ENCODE results near the gene SMAGP. TPM values are rescaled to one million over a fixed set of nuclear protein-coding genes. Genes with fewer than 3 reads are reported as not detected.
"Not testable (repeated sequence)": the region's sequence is repeated elsewhere in the genome, so short reads cannot be mapped to it uniquely, and the experiment has no call there.

Gene SMAGP
- total RNA-seq, 1 donor from 2014 or later, result 31.3 TPM

DNA sequence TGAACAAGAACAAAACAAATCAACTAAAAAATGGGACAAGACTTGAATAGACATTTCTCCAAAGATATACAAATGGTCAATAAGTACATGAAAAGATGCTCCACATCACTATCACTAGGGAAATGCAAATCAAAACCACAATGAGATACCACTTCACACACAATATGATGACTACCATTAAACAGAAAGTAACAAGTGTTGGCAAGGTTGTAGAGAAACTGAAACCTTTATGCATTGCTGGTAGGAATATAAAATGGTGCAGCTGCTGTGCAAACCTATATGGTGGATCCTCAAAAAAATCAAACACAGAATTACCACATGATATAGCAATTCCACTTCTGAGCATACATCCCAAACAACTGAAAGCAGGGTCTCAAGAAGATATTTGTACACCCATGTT, 5.2 kb downstream of the SMAGP start:
- Histone ChIP-seq H3K27ac (no peak overlapping the region), H3K4me1 (peaks cover 8% of the 10 kb centered on the region), H3K4me3 (no peak overlapping the region), H3K27me3 (ENCODE audit: low read depth) (no peaks in the 10 kb centered on the region), H3K9me3 (no peaks in the 10 kb centered on the region), H3K36me3 (no peaks in the 10 kb centered on the region)
- ATAC-seq (no peak), DNase-seq (no peak)
- intact Hi-C loops (cut with DNase I), result no loop called here
- TF ChIP-seq, protein P1, sequence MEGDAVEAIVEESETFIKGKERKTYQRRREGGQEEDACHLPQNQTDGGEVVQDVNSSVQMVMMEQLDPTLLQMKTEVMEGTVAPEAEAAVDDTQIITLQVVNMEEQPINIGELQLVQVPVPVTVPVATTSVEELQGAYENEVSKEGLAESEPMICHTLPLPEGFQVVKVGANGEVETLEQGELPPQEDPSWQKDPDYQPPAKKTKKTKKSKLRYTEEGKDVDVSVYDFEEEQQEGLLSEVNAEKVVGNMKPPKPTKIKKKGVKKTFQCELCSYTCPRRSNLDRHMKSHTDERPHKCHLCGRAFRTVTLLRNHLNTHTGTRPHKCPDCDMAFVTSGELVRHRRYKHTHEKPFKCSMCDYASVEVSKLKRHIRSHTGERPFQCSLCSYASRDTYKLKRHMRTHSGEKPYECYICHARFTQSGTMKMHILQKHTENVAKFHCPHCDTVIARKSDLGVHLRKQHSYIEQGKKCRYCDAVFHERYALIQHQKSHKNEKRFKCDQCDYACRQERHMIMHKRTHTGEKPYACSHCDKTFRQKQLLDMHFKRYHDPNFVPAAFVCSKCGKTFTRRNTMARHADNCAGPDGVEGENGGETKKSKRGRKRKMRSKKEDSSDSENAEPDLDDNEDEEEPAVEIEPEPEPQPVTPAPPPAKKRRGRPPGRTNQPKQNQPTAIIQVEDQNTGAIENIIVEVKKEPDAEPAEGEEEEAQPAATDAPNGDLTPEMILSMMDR (IDR thresholded peaks at IDR 0.05), result no peak

DNA sequence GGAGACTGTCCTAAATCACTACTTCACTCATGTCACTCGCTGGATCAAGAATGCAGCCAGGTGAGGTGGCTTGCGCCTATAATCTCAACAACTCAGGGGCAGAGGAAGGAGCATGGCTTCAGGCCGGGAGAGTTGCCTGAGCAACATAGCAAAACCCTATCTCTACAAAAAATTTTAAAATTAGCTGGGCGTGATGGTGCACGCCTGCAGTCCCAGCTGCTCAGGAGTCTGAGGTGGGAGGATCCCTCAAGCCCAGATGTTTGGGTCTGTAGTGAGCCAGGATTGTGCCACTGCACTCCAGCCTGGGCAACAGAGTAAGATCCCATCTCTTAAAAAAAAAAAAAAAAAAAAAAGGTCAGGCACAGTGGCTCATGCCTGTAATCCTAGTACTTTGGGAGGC, 5.9 kb downstream of the SMAGP start:
- no peak overlapping the region for H3K4me3 ChIP-seq
- intact Hi-C loops (cut with DNase I), result no loop called here
- no peaks in the 10 kb centered on the region for H3K27me3 ChIP-seq (ENCODE audit: low read depth)
- H3K9me3 ChIP-seq, result no peaks in the 10 kb centered on the region
- no peak overlapping the region for H3K27ac ChIP-seq
- no peaks in the 10 kb centered on the region for H3K36me3 ChIP-seq
- peaks cover 5% of the 10 kb centered on the region for H3K4me1 ChIP-seq
- TF ChIP-seq, protein P1 (IDR thresholded peaks at IDR 0.05), result no peak
- DNase-seq (no peak), ATAC-seq (no peak)

DNA sequence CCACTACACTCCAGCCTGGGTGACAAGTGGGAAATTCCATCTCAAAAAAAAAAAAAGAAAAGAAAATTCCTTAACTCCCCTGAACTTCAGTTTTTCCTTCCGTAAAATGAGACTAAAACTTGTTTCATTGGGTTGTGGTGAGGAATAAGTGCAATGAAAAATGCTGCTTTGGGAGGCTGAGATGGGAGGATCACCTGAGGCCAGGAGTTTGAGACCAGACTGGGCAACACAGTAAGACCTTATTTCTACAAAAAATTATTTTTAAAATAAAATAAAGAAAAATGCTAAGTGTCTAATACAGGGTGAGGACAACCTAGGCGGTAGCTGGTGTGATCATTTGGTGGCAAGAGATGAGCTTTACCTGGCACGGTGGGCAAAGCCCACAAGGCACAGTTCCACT, 6.9 kb downstream of the SMAGP start:
- no peak overlapping the region for H3K4me3 ChIP-seq
- DNase-seq (no peak), ATAC-seq (no peak)
- intact Hi-C loops (cut with DNase I), result no loop called here
- TF ChIP-seq, protein P1 (IDR thresholded peaks at IDR 0.05), result no peak
- no peaks in the 10 kb centered on the region for H3K27me3 ChIP-seq (ENCODE audit: low read depth)
- no peaks in the 10 kb centered on the region for H3K4me1 ChIP-seq
- no peak overlapping the region for H3K27ac ChIP-seq
- H3K36me3 ChIP-seq, result no peaks in the 10 kb centered on the region
- H3K9me3 ChIP-seq, result no peaks in the 10 kb centered on the region

DNA sequence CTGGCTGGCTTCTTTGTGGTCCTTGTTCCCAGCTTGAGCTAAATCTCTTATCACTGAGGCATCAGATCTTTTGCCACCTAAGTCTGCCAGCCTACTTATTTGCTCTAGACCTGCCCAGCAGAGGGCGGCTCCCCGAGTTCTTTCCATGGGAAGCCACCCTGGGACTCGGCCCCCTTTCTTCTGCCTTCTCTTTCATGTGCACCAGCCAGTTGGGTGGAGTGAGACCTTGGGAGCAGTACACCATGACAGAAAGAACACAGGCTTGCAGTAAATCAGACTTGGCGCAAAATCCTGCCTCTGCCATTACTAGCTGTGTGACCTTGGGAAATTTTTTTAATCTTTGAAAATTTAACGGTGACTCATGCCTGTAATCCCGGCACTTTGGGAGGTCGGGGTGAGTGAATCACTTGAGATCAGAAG, 7.4 kb downstream of the SMAGP start:
- no peak overlapping the region for H3K4me3 ChIP-seq
- ATAC-seq (peak; percentile 43 to 79), DNase-seq (peak; percentile 58)
- intact Hi-C loops (cut with DNase I), result no loop called here
- no peak overlapping the region for H3K27ac ChIP-seq
- H3K27me3 ChIP-seq (ENCODE audit: low read depth), result no peaks in the 10 kb centered on the region
- no peaks in the 10 kb centered on the region for H3K4me1 ChIP-seq
- TF ChIP-seq, protein P1 (IDR thresholded peaks at IDR 0.05), result peak; percentile 25
- H3K9me3 ChIP-seq, result no peaks in the 10 kb centered on the region
- H3K36me3 ChIP-seq, result no peaks in the 10 kb centered on the region

DNA sequence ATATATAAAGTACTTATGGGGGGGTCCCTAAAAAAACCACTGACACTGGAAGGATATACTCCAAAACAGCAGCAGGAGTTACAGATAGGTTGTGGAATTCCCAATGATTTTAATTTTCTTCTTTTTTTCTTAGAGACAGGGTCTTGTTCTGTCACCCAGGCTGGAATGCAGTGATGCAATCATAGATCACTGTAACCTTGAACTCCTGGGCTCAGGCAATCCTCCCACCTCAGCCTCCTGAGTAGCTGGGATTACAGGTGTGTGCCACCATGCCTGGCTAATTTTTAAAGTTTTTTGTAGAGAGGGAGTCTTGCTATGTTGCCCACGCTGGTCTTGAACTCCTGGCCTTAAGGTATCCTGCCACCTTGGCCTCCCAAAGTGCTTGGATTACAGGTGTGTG, 10.6 kb downstream of the SMAGP start:
- H3K4me1 ChIP-seq; H3K9me3 ChIP-seq; H3K4me3 ChIP-seq; DNase-seq; H3K27ac ChIP-seq; H3K36me3 ChIP-seq; ATAC-seq; intact Hi-C loops (cut with DNase I); H3K27me3 ChIP-seq (ENCODE audit: low read depth): not testable (repeated sequence)

DNA sequence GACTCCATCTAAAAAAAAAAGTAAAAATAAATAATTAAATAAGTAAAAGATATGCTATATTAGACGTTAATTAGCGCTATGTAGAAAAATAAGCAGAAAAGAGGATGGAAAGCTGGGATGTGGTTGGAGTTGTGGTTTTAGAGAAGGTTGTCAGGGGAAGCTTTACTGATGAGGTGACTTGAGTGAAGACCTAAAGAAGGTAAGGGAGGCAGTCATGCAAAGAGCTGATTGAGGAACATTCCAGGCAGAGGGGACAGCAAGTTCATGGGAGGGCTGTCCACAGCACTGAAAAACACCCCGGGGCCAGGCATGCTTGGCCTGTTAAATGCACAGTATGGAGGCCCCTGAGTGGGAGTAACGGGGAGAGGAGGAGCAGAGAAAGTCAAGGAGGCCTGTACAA, 15.7 kb downstream of the SMAGP start:
- H3K4me1 ChIP-seq, result no peaks in the 10 kb centered on the region
- intact Hi-C loops (cut with DNase I), result no loop called here
- no peaks in the 10 kb centered on the region for H3K9me3 ChIP-seq
- DNase-seq (no peak), ATAC-seq (no peak)
- TF ChIP-seq, protein P1 (IDR thresholded peaks at IDR 0.05), result no peak
- H3K36me3 ChIP-seq, result no peaks in the 10 kb centered on the region
- H3K27ac ChIP-seq, result no peak overlapping the region
- H3K27me3 ChIP-seq (ENCODE audit: low read depth), result no peaks in the 10 kb centered on the region
- H3K4me3 ChIP-seq, result no peak overlapping the region
